Measurements from ENCODE around the gene SETD9.

SETD9 gene

GRCh38 chr5:56910210-56910965 is 992 bp downstream of the SETD9 start:
- Mint-ChIP-seq H3K27me3 (peaks cover 4% of the 10 kb centered on the region), H3K27ac (peak overlapping the region; percentile 98), H3K9me3 (no peaks in the 10 kb centered on the region), H3K4me3 (peak overlapping the region; percentile 91), H3K4me1 (ENCODE audit: low read depth) (peaks cover 23% of the 10 kb centered on the region), H3K36me3 (ENCODE audit: low read depth) (peaks cover 5% of the 10 kb centered on the region)
- no peak for DNase-seq

GRCh38 chr5:56913766-56914165 is 4.4 kb downstream of the SETD9 start:
- H3K27me3 Mint-ChIP-seq = no peaks in the 10 kb centered on the region
- DNase-seq = no peak
- no peaks in the 10 kb centered on the region for H3K9me3 Mint-ChIP-seq
- no peak overlapping the region for H3K27ac Mint-ChIP-seq
- H3K4me1 Mint-ChIP-seq (ENCODE audit: low read depth) = peaks cover 18% of the 10 kb centered on the region
- H3K36me3 Mint-ChIP-seq (ENCODE audit: low read depth) = peaks cover 9% of the 10 kb centered on the region
- no peak overlapping the region for H3K4me3 Mint-ChIP-seq

GRCh38 chr5:56914678-56915077 is 5.3 kb downstream of the SETD9 start:
- H3K4me3 Mint-ChIP-seq = no peak overlapping the region
- H3K9me3 Mint-ChIP-seq = no peaks in the 10 kb centered on the region
- H3K27ac Mint-ChIP-seq = no peak overlapping the region
- no peaks in the 10 kb centered on the region for H3K27me3 Mint-ChIP-seq
- peaks cover 13% of the 10 kb centered on the region for H3K4me1 Mint-ChIP-seq (ENCODE audit: low read depth)
- peaks cover 14% of the 10 kb centered on the region for H3K36me3 Mint-ChIP-seq (ENCODE audit: low read depth)
- DNase-seq = no peak

DNA sequence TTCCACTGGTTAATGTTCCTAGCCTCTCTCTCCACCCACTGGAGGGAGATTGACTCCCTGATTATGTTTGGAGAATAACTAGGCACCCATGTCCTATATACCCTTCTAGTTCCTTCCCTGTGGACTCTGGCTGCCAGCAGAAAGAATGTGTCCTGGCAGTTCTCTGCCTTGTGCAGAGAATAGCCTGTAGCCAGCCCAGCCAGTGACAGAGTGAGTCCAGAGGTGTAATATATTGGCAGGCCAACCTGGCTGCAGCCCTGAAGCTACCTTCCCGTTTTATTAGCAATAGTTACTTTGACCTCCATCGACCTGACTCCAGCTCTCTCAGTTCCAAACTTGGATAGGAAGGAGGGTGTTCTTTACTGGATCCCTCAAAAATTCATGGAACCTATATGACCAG is 8.1 kb downstream of the SETD9 start:
- Mint-ChIP-seq H3K27ac (no peak overlapping the region), H3K36me3 (ENCODE audit: low read depth) (peaks cover 32% of the 10 kb centered on the region), H3K4me1 (ENCODE audit: low read depth) (peaks cover 1% of the 10 kb centered on the region), H3K4me3 (no peak overlapping the region), H3K27me3 (no peaks in the 10 kb centered on the region), H3K9me3 (no peaks in the 10 kb centered on the region)
- no peak for DNase-seq

DNA sequence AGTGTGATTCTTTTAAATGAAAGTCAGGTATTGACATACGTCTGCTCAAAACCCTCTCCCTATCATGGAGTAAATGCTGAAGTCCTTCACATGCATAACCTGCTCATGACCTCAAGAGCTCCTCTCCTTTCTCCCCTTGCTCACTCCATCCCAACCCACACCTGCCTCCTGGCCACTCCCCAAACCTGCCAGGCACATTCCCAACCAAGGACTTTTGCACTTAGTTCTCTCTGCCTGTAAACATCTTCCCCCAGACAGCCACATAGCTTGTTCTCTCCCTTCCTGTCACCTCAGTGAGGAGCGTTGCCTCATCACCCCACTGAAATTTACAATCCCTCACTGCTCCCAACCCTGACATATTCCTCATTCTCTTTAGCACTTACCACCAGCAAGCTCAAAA is 8.7 kb downstream of the SETD9 start:
- Mint-ChIP-seq H3K36me3 (ENCODE audit: low read depth) (peaks cover 38% of the 10 kb centered on the region), H3K9me3 (no peaks in the 10 kb centered on the region), H3K4me3 (no peak overlapping the region), H3K27me3 (no peaks in the 10 kb centered on the region), H3K4me1 (ENCODE audit: low read depth) (peaks cover 1% of the 10 kb centered on the region), H3K27ac (no peak overlapping the region)
- no peak for DNase-seq

DNA sequence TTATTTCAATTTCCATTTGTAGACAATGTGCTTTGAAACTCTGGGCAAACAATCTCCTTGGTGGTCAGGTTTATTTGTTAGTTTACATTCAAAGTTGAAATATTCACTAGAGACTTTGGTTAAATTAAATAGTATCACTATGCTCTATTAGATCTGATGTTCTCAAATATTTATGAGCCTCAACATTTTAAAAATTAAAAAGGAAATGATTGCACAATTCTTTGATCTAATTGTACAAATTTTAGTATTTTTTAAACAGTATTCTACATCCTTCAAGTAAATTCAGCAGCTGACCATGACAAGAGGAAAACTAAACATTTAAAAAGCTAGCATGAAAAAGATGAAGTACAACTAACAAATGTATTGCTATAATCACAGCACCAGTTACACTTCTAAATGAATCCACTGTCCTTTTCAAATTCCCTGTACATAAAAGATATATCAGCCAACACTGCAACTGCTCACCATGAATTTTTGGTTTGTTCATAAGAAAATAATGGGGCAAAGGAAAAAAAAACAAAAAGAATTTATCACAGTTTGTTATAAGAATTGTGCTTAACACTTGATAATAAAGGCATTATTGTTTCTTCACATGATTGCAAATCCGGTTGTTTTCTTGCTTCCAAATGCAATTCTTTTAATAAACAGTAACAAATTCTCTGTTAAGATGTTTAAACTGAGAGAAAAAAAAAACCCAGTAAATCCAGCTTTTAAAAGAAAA is 10.7 kb downstream of the SETD9 start:
- Mint-ChIP-seq H3K4me3 (no peak overlapping the region), H3K4me1 (ENCODE audit: low read depth) (peaks cover 1% of the 10 kb centered on the region), H3K36me3 (ENCODE audit: low read depth) (peaks cover 56% of the 10 kb centered on the region), H3K9me3 (no peaks in the 10 kb centered on the region), H3K27me3 (no peaks in the 10 kb centered on the region), H3K27ac (no peak overlapping the region)
- DNase-seq = no peak

- Mint-ChIP-seq H3K27me3 (no peaks in the 10 kb centered on the region), H3K36me3 (ENCODE audit: low read depth) (peaks cover 80% of the 10 kb centered on the region), H3K9me3 (no peaks in the 10 kb centered on the region), H3K4me3 (no peak overlapping the region), H3K4me1 (ENCODE audit: low read depth) (peaks cover 1% of the 10 kb centered on the region), H3K27ac (no peak overlapping the region)
- DNase-seq = no peak
Observed at GRCh38 chr5:56922922-56923321, 13.5 kb downstream of the SETD9 start.

- Mint-ChIP-seq H3K27me3 (no peaks in the 10 kb centered on the region), H3K4me1 (ENCODE audit: low read depth) (peaks cover 4% of the 10 kb centered on the region), H3K4me3 (no peak overlapping the region), H3K9me3 (no peaks in the 10 kb centered on the region), H3K27ac (no peak overlapping the region), H3K36me3 (ENCODE audit: low read depth) (peaks cover 88% of the 10 kb centered on the region)
- DNase-seq = no peak
Observed at GRCh38 chr5:56934325-56934724, 24.9 kb downstream of the SETD9 start.

DNA sequence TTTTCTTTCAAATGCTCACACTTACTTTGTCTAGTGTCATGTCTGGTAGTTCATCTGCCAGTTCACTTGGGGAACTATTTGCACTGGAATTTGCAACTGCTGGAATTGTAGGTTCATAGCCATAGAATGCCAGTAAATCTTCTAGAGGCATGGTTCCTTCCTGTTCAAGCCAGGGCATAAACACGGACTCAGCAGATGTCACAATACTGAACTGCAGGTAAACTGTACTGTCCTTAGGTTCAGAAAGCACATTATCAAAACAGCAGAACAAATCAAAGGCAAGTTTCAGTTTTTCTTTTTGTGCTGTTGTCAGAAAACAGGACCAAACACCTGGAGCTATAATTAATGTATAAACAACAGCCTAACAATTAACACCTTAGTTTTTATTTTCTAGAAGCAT is 29.5 kb downstream of the SETD9 start:
- H3K27ac Mint-ChIP-seq = no peak overlapping the region
- H3K4me3 Mint-ChIP-seq = no peak overlapping the region
- no peak for DNase-seq
- H3K9me3 Mint-ChIP-seq = no peaks in the 10 kb centered on the region
- H3K4me1 Mint-ChIP-seq (ENCODE audit: low read depth) = no peaks in the 10 kb centered on the region
- H3K36me3 Mint-ChIP-seq (ENCODE audit: low read depth) = peaks cover 93% of the 10 kb centered on the region
- no peaks in the 10 kb centered on the region for H3K27me3 Mint-ChIP-seq

DNA sequence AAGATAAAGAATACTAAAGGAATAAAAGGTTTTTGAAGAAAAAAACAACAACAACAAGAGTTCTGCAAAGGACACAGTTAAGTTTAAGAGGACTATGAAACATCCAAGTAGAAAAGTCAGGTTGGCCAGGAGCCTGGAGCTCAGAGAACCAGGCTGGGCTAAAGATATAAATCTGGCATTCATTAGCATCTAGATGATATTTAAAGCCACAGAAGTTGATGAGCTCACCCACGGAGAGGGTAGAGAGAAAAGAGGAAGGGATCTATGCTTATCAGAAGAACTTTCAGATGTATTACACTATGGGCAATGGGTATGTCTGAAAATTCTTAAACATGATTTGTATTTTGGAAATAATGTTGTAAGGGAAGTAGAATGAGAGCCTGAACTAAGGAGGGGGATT is 32.6 kb downstream of the SETD9 start:
- DNase-seq = no peak
- Mint-ChIP-seq H3K27ac (no peak overlapping the region), H3K27me3 (no peaks in the 10 kb centered on the region), H3K36me3 (ENCODE audit: low read depth) (peaks cover 93% of the 10 kb centered on the region), H3K4me3 (no peak overlapping the region), H3K4me1 (ENCODE audit: low read depth) (peaks cover 4% of the 10 kb centered on the region), H3K9me3 (no peaks in the 10 kb centered on the region)

DNA sequence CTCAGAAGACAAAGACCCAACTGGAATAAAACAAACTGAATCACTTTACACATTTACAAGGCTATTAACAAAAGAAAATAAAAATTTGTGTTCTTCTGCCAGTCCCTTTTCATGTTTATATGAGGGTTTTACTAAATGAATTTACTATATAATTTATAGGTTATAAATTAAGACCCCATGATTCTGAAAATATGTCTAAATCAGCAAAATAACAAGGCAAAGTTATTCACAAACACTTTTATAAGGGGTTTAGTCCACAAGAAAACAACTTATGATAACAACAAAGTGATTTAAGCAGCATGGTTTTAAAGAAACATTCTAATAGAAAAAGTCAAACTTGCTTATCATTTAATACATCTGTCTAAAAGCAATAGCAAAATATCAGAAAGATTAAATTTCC is 37.7 kb downstream of the SETD9 start:
- H3K27ac Mint-ChIP-seq = no peak overlapping the region
- H3K9me3 Mint-ChIP-seq = no peaks in the 10 kb centered on the region
- DNase-seq = no peak
- H3K27me3 Mint-ChIP-seq = no peaks in the 10 kb centered on the region
- no peak overlapping the region for H3K4me3 Mint-ChIP-seq
- H3K36me3 Mint-ChIP-seq (ENCODE audit: low read depth) = peaks cover 76% of the 10 kb centered on the region
- H3K4me1 Mint-ChIP-seq (ENCODE audit: low read depth) = peaks cover 23% of the 10 kb centered on the region

- Mint-ChIP-seq H3K27me3 (peaks cover 23% of the 10 kb centered on the region), H3K27ac (peak overlapping the region; percentile 86), H3K9me3 (no peaks in the 10 kb centered on the region), H3K36me3 (ENCODE audit: low read depth) (peaks cover 42% of the 10 kb centered on the region), H3K4me1 (ENCODE audit: low read depth) (peaks cover 30% of the 10 kb centered on the region), H3K4me3 (peak overlapping the region; percentile 93)
- peak; percentile 73 for DNase-seq
Observed at GRCh38 chr5:56950626-56951125, 41.3 kb downstream of the SETD9 start.

DNA sequence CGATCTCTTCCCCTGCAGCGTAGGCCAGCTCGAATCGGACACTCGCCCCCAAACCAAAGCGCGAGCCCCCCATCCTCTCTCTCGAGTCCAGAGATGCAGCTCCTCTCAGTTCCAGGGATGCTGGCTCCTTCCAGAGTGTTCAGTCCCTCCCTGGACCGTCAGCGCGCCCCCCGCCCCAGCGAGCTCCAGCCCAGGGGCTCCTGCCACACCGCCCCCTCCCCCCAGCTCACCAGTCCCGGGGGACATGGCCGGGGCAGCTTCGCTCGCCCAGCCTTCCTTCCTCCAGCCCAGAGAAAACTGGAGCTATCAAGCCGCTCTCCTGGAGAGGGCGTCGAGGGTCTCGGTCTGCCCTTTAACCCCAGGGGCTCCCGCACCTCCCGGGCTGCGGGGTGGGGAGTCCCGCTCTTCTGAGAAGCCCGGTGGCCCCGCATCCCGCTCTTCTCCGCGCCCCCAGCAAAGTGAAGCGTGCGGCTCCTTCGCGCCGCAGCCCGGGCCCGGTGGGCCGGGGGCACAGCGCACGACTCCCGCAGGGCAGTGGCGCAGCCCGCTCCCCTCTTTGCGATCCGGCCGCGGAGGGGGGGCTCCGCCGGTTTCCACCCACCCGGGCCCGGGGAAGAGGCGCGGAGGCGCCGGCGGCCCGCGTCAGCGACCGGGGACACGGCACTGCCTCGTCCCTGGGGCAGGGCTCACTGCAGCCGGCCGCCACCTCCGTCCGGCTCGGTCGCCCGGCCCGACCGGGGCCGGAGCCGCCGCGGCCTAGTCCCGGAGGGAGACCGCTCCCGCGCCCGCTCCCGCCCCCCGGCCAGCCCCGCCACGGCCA is 41.9 kb downstream of the SETD9 start:
- Mint-ChIP-seq H3K27ac (peak overlapping the region; percentile 86), H3K36me3 (ENCODE audit: low read depth) (peaks cover 36% of the 10 kb centered on the region), H3K27me3 (peaks cover 26% of the 10 kb centered on the region), H3K4me3 (peak overlapping the region; percentile 93), H3K9me3 (no peaks in the 10 kb centered on the region), H3K4me1 (ENCODE audit: low read depth) (peaks cover 27% of the 10 kb centered on the region)
- peak; percentile 65 for DNase-seq

GRCh38 chr5:56951946-56952691 is 42.7 kb downstream of the SETD9 start, which contains the start of gene MIER3:
MIER3 (minus strand) TSS chr5:56952123; CDS start chr5:56952102, 21 bp downstream.
- peak within 1 kb of the TSS; percentile 93 for H3K4me3 Mint-ChIP-seq
- peaks cover 26% of the 10 kb centered on the region for H3K4me1 Mint-ChIP-seq (ENCODE audit: low read depth)
- H3K9me3 Mint-ChIP-seq = no peaks in the 10 kb centered on the region
- peaks cover 30% of the 10 kb centered on the region for H3K27me3 Mint-ChIP-seq
- peaks cover 30% of the 10 kb centered on the region for H3K36me3 Mint-ChIP-seq (ENCODE audit: low read depth)
- DNase-seq = peak; percentile 86
- H3K27ac Mint-ChIP-seq = peak within 1 kb of the TSS; percentile 86
